HepG2 (cell line): ENCODE results near the gene ATP5F1A.

Experiments used
- CTCF ChIP-seq: sonication (generic); formaldehyde crosslinking; IDR thresholded peaks from 2 replicates; pipeline ENCODE4 v1.5.0; 2020; ENCODE audit warnings: mild to moderate bottlenecking, missing genetic modification reagents, moderate library complexity
- FOXM1 ChIP-seq: sonication (generic); formaldehyde crosslinking; IDR thresholded peaks from 2 replicates; pipeline ENCODE4 v1.5.0; 2020; ENCODE audit warnings: missing genetic modification reagents
- FOXP4 ChIP-seq: sonication (generic); formaldehyde crosslinking; IDR thresholded peaks from 2 replicates; pipeline ENCODE4 v1.4.0; 2020; ENCODE audit warnings: missing genetic modification reagents
- HBP1 ChIP-seq: IDR thresholded peaks from 2 replicates; pipeline ENCODE4 v1.6.1; 2016; ENCODE audit warnings: low read depth, control low read depth
- POLR2A ChIP-seq, 2 experiments: IDR thresholded peaks; 2 replicates each; pipeline ENCODE4 v1.6.1; 2011; ENCODE audit warnings: low read depth in 2 of 2, low read length in 2 of 2, mild to moderate bottlenecking in 1 of 2, moderate library complexity in 1 of 2; ENCODE audit not compliant: insufficient read depth in 1 of 2
- SP1 ChIP-seq, 2 experiments: fragments of 450-650 bp in 1 of 2; sonication (generic) in 1 of 2; formaldehyde crosslinking in 1 of 2; IDR thresholded peaks; 2 replicates each; pipeline versions ENCODE4 v1.4.0 to v1.6.1; 2016 to 2020; ENCODE audit warnings: missing genetic modification reagents in 1 of 2
- THRA ChIP-seq: sonication (generic); formaldehyde crosslinking; IDR thresholded peaks from 2 replicates; pipeline ENCODE4 v1.4.0; 2020; ENCODE audit warnings: missing genetic modification reagents, borderline replicate concordance
- ZNF589 ChIP-seq: sonication (generic); formaldehyde crosslinking; conservative IDR thresholded peaks from 2 replicates; pipeline ENCODE4 v1.8.0; 2022; ENCODE audit warnings: mild to moderate bottlenecking, moderate library complexity, missing genetic modification reagents

- no peak for TF ChIP-seq FOXP4
- TF ChIP-seq ZNF589, result no peak
- no peak for TF ChIP-seq SP1 (IDR thresholded peaks at IDR 0.05)
- no peak for TF ChIP-seq SP1 (CRISPR knock-in tag; IDR thresholded peaks at IDR 0.05)
- TF ChIP-seq CTCF (CRISPR knock-in tag), result no peak
- no peak for TF ChIP-seq FOXM1 (CRISPR knock-in tag)
- TF ChIP-seq POLR2A (IDR thresholded peaks at IDR 0.05; ENCODE audit: insufficient read depth in 1 of 2, low read depth in 2 of 2, low read length in 2 of 2), result no peak
- no peak for TF ChIP-seq THRA (CRISPR knock-in tag)
- no peak for TF ChIP-seq HBP1
Observed at GRCh38 chr18:46062781-46063180, 35.3 kb downstream of the ATP5F1A start.
